WTC11 (cell line): Measurements from ENCODE around the gene PCDH9.

Source experiments
- ATF3 ChIP-seq: sonication (generic); formaldehyde crosslinking; conservative IDR thresholded peaks from 2 replicates; pipeline ENCODE4 v1.8.1; 2022; ENCODE audit warnings: mild to moderate bottlenecking, missing genetic modification reagents
- GABPB1 ChIP-seq: sonication (generic); formaldehyde crosslinking; IDR thresholded peaks from 2 replicates; pipeline ENCODE4 v1.8.1; 2023; ENCODE audit warnings: mild to moderate bottlenecking, missing genetic modification reagents
- NR1H2 ChIP-seq: sonication (generic); formaldehyde crosslinking; IDR thresholded peaks from 2 replicates; pipeline ENCODE4 v1.9.0; 2021; ENCODE audit warnings: mild to moderate bottlenecking, moderate library complexity, missing genetic modification reagents
- NR3C1 ChIP-seq: sonication (generic); formaldehyde crosslinking; conservative IDR thresholded peaks from 2 replicates; pipeline ENCODE4 v1.8.1; 2023; ENCODE audit warnings: low read depth, mild to moderate bottlenecking, missing genetic modification reagents
- STAT6 ChIP-seq: sonication (generic); formaldehyde crosslinking; conservative IDR thresholded peaks from 2 replicates; pipeline ENCODE4 v1.8.1; 2023; ENCODE audit warnings: mild to moderate bottlenecking, low read depth, missing genetic modification reagents, moderate library complexity
- TP53 ChIP-seq: sonication (generic); formaldehyde crosslinking; IDR thresholded peaks from 2 replicates; pipeline ENCODE4 v1.8.1; 2023; ENCODE audit warnings: mild to moderate bottlenecking, missing genetic modification reagents
- ZNF138 ChIP-seq: sonication (generic); formaldehyde crosslinking; conservative IDR thresholded peaks from 2 replicates; pipeline ENCODE4 v1.8.1; 2022; ENCODE audit warnings: mild to moderate bottlenecking, moderate library complexity, missing genetic modification reagents
- TF ChIP-seq, protein P1 (sequence below): fragments of 200-600 bp; IDR thresholded peaks from 2 replicates; pipeline ENCODE4 v1.8.0; 2022; ENCODE audit warnings: antibody characterized with exemption

GRCh38 chr13:66483712-66484111 lies 746.4 kb downstream of the PCDH9 start:
- TF ChIP-seq, protein P1, sequence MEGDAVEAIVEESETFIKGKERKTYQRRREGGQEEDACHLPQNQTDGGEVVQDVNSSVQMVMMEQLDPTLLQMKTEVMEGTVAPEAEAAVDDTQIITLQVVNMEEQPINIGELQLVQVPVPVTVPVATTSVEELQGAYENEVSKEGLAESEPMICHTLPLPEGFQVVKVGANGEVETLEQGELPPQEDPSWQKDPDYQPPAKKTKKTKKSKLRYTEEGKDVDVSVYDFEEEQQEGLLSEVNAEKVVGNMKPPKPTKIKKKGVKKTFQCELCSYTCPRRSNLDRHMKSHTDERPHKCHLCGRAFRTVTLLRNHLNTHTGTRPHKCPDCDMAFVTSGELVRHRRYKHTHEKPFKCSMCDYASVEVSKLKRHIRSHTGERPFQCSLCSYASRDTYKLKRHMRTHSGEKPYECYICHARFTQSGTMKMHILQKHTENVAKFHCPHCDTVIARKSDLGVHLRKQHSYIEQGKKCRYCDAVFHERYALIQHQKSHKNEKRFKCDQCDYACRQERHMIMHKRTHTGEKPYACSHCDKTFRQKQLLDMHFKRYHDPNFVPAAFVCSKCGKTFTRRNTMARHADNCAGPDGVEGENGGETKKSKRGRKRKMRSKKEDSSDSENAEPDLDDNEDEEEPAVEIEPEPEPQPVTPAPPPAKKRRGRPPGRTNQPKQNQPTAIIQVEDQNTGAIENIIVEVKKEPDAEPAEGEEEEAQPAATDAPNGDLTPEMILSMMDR = no peak
- TF ChIP-seq ATF3 (CRISPR knock-in tag) (no peak), STAT6 (CRISPR knock-in tag) (no peak), TP53 (CRISPR knock-in tag) (no peak), ZNF138 (no peak), NR3C1 (no peak), NR1H2 (no peak), GABPB1 (CRISPR knock-in tag) (no peak)
